ENCODE results near the gene KRT12.

Gene KRT12

GRCh38 chr17:40866838-40867237 lies at the start of gene KRT12:
TSS of gene KRT12 (minus strand) at chr17:40867223. CDS start at chr17:40867186, 37 bp downstream.
- POLR2A ChIA-PET: no interaction called here

DNA sequence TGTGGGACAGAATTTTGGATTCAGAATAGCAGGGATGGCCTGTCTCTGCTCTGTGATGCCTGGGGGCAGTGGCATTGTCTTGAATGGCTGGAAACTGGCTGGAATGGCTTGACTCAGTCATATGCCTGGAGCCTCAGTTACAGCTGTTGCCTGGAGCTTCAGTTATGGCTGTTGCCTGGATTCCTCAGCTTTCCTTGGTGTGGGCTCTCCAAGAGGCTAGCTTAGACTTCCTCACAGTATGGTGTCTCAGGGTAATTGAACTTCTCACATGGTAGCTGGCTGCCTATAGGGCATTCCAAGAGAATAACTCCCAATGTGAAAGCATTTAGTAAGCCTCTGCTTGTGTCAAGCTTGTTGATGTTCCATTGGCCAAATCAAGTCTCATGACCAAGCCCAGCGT lies 49.3 kb upstream of the KRT12 start:
- TF ChIP-seq LEF1 (IDR thresholded peaks at IDR 0.05; ENCODE audit: borderline replicate concordance) (no peak), SUZ12 (IDR thresholded peaks at IDR 0.05) (no peak), SP1 (IDR thresholded peaks at IDR 0.05) (no peak), ZNF384 (IDR thresholded peaks at IDR 0.05) (no peak), NFRKB (IDR thresholded peaks at IDR 0.05) (no peak), CTBP1 (IDR thresholded peaks at IDR 0.05; ENCODE audit: borderline replicate concordance) (no peak), PKNOX1 (IDR thresholded peaks at IDR 0.05) (no peak)
- POLR2A ChIA-PET: no interaction called here
- CTCF ChIA-PET: interaction anchor here (1.0 kb wide), 1 partner anchor 406 kb away, joined by 3 read pairs; no protein-coding TSS in a partner anchor
- no peak for DNase-seq (ENCODE audit: extremely low spot score)

More at GRCh38 chr17:40866838-40867237, at the start of gene KRT12:
- DNase-seq (ENCODE audit: extremely low spot score): no peak
- CTCF ChIA-PET: interaction anchor here (0.6 to 0.8 kb wide), 2 partner anchors 69 to 682 kb away, joined by 3 read pairs; no protein-coding TSS in a partner anchor
- TF ChIP-seq FOXA1 (IDR thresholded peaks at IDR 0.05) (no peak), BHLHE40 (IDR thresholded peaks at IDR 0.05; ENCODE audit: borderline replicate concordance) (no peak), NFRKB (IDR thresholded peaks at IDR 0.05) (no peak), FOXM1 (IDR thresholded peaks at IDR 0.05; ENCODE audit: borderline replicate concordance) (no peak)

DNA sequence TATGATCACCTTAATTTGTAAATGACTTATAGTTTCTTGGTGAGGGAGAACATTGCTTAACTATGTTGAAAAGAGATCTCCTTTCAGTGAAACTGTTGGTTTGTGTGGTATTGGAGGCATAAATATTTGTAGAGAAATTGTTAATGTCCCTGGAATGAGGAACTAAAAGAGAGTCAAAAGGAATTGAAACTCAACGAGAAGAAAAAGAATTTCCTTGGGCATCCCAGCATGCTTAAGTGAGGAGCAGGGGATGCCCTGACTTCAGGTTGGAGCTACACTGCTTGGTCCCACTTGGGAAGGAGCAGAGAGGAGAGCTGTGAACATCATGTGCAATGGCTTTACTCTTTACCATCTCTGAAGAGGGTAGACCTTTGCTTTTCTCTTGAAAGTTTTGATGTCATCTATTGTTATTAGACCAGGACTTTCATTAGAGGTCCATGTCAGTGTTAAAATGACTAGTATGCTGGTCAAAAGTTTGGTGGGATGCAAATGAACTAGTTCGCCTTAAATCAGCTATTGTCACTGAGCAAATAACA lies 48.8 kb upstream of the KRT12 start:
- TF ChIP-seq ELF4 (IDR thresholded peaks at IDR 0.05): no peak
- TF ChIP-seq ARNT (IDR thresholded peaks at IDR 0.05): no peak
- TF ChIP-seq FOXK2 (IDR thresholded peaks at IDR 0.05): no peak
- TF ChIP-seq SUZ12 (IDR thresholded peaks at IDR 0.05): no peak
- no peak for TF ChIP-seq FOXA1 (IDR thresholded peaks at IDR 0.05)
- TF ChIP-seq FOXM1 (IDR thresholded peaks at IDR 0.05; ENCODE audit: borderline replicate concordance): no peak
- no peak for TF ChIP-seq CTBP1 (IDR thresholded peaks at IDR 0.05; ENCODE audit: borderline replicate concordance)
- no peak for TF ChIP-seq PKNOX1 (IDR thresholded peaks at IDR 0.05)
- TF ChIP-seq L3MBTL2 (conservative IDR thresholded peaks at IDR 0.05): no peak
- no peak for TF ChIP-seq TARDBP (IDR thresholded peaks at IDR 0.05)
- TF ChIP-seq NFRKB (IDR thresholded peaks at IDR 0.05): no peak
- no peak for TF ChIP-seq HDGF (IDR thresholded peaks at IDR 0.05; ENCODE audit: borderline replicate concordance)
- TF ChIP-seq SP1 (IDR thresholded peaks at IDR 0.05): no peak
- ChIA-PET POLR2A (no interaction called here), CTCF (interaction anchor here (1.0 kb wide), 1 partner anchor 407 kb away, joined by 3 read pairs; no protein-coding TSS in a partner anchor)
- DNase-seq (ENCODE audit: extremely low spot score): no peak

DNA sequence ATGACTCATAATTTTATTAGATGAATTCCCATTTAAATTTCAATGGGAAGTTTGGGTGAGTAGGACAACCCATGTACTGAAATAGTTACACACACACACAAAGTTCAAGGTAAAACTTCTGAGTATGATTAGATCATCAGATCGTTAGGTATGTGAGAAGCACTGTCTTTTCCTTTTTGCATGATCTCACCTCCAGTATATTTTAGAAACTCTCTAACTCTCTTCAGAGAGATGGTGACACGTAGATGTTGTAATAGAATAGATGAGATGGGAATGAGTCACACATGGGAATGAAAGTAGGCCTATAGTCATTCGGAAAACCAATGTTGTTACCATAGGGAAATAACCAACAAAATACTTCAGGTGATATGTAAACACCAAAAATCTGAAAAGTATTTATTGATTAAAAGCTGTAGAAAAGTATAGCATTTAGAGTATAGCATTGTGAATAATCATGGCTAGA lies 48.2 kb upstream of the KRT12 start:
- TF ChIP-seq SUZ12 (IDR thresholded peaks at IDR 0.05) (no peak), ELF4 (IDR thresholded peaks at IDR 0.05) (no peak), L3MBTL2 (conservative IDR thresholded peaks at IDR 0.05) (no peak), FOXM1 (IDR thresholded peaks at IDR 0.05; ENCODE audit: borderline replicate concordance) (no peak), CTBP1 (IDR thresholded peaks at IDR 0.05; ENCODE audit: borderline replicate concordance) (no peak), ARNT (IDR thresholded peaks at IDR 0.05) (no peak), SP1 (IDR thresholded peaks at IDR 0.05) (no peak), LEF1 (IDR thresholded peaks at IDR 0.05; ENCODE audit: borderline replicate concordance) (no peak), FOXK2 (IDR thresholded peaks at IDR 0.05) (no peak), ZNF384 (IDR thresholded peaks at IDR 0.05) (no peak), FOXA1 (IDR thresholded peaks at IDR 0.05) (no peak), TARDBP (IDR thresholded peaks at IDR 0.05) (no peak), NFRKB (IDR thresholded peaks at IDR 0.05) (no peak), PKNOX1 (IDR thresholded peaks at IDR 0.05) (no peak), BHLHE40 (IDR thresholded peaks at IDR 0.05; ENCODE audit: borderline replicate concordance) (no peak)
- CTCF ChIA-PET: no interaction called here
- POLR2A ChIA-PET: no interaction called here
- no peak for DNase-seq (ENCODE audit: extremely low spot score)

DNA sequence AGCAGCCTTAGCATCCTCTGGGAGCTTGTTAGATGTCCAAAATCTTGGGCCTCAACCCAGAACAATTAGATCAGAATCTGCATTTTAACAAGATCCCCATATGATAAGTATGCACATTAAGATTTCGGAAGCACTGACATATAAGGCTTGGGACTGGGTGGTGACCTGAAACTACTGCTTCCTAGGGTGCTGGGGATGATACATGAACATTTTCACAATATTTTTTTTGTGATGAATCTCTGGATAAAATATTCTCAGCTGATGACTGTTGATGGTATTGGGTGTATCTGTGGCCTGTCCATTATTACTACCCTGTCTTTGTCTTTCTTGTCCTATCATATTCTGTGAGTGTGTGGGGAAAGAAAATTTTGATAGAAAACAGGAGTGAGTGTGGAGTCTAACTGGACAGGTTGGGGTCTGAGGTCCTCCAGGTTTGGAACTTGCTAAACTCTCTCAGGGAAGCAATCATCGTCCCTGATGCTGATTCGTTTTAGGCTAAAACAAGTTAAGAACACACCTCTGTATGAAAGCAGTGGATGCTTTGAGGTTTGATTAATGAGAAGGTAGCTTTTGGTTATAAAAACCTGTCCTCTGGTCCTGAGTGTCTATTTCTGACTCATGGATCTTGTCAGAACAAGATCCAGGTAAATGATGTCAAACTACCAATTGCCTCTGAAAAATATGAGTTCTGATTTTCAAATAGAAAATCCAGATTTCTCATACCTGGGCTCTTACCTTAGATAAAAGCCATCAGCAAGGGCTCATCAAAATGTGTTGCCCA lies 47.2 kb upstream of the KRT12 start:
- CTCF ChIA-PET: interaction anchor here (1.5 kb wide), 1 partner anchor 634 kb away, joined by 3 read pairs; no protein-coding TSS in a partner anchor
- POLR2A ChIA-PET: no interaction called here
- TF ChIP-seq LEF1 (IDR thresholded peaks at IDR 0.05; ENCODE audit: borderline replicate concordance) (no peak), SP1 (IDR thresholded peaks at IDR 0.05) (no peak), PKNOX1 (IDR thresholded peaks at IDR 0.05) (no peak), ELF4 (IDR thresholded peaks at IDR 0.05) (no peak), HDGF (IDR thresholded peaks at IDR 0.05; ENCODE audit: borderline replicate concordance) (no peak)
- DNase-seq (ENCODE audit: extremely low spot score): no peak

Measured in HEK293T (cell line).